Stimulated activated CD8-positive, alpha-beta memory T cell treated with anti-CD3 and anti-CD28 coated beads, Interleukin-15, amount 100 ng/mL, for 24 hours (primary cell): Measurements from ENCODE around the gene LIPJ.
A peak's percentile ranks its signal among the peaks of the same experiment; 100 is the strongest.

Source experiments
- DNase-seq: peaks from one replicate; pipeline ENCODE4 v3.0.0-alpha.2; 2020; ENCODE audit warnings: low read depth

The LIPJ gene

GRCh38 chr10:88586462-88586861, at the start of gene LIPJ:
LIPJ (plus strand) TSS chr10:88586762; CDS start chr10:88590688, 3,926 bp downstream.
- DNase-seq = no peak

DNA sequence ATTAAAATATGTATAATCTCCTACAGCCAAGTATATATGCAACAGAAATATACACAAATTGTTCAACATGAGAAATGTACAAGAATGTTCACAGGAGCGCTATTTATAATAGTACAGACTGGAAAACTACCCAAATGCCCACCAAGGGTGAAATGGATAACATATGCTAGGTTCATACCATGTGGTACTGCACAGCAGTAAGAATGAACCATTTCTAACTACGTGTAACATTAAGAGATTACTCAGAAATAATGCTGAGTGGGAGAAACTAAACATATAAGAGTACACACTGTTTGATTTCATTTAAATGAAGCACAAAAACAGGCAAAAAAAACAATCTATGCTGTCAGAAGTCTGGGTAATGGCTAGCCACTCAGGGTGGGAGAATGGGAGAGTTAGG, 49.2 kb upstream of the LIPJ start:
- no peak for DNase-seq

DNA sequence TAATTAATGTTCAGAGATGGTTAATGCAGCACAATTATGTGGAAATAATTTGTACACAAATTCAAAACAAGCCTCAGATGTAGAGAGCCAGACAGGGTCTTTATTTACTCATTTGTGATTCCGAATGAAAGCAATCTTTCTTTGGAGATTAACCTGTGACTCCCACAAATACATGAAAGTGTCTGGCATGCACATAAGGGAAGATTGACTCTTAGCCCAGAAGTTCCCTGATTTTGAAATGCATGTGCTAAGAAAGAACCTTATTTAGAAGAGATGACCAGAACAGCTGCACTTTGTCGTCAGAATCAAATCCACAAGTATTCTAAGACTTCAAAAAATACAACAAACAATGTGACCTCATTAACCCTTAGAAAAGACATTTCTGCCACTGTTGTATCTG, 48.5 kb upstream of the LIPJ start:
- no peak for DNase-seq

DNA sequence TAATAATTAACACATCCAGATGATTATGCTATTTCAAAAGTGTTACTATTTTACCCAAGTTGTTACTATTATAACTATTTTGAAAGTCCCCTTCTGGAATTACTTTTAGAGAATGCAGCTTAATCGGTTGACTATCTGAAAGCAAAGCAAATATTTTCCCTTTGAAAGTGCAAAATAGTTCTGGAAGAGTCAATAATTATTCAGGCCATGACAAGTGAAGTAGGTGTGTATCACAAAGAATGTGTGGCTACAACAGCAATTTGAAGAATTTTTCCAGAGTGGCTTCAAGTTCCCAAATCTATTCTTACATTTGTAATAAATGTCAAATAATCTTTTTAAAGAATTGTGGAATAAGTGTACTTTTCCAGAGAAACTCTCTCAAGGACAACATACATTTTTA, 46.2 kb upstream of the LIPJ start:
- no peak for DNase-seq

DNA sequence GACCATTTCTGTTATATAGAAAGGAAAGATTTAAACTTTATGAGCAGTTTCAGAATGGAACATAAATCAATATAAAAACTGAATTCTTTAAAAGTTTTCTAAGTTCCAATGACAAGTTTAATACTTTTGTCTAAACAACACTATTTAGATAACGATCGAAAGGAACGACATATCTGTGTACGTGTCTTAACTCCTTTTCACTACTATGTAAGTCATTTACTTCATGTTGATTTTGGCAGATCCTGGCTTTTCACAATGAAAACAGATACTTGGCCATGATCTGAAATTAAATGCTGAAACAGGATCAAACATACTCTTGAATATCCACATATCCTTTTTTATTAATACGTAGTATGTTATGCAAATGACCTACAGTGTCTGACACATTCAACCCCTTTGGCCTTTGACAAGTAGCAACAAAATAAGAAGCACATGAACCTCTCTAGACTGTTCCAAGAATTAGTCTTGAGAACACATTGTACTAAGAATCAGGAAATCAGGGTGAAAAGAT, 45.4 kb upstream of the LIPJ start:
- no peak for DNase-seq

- no peak for DNase-seq
Observed at GRCh38 chr10:88542522-88542921, 44.0 kb upstream of the LIPJ start.

- no peak for DNase-seq
Observed at GRCh38 chr10:88544140-88544870, 42.3 kb upstream of the LIPJ start.

DNA sequence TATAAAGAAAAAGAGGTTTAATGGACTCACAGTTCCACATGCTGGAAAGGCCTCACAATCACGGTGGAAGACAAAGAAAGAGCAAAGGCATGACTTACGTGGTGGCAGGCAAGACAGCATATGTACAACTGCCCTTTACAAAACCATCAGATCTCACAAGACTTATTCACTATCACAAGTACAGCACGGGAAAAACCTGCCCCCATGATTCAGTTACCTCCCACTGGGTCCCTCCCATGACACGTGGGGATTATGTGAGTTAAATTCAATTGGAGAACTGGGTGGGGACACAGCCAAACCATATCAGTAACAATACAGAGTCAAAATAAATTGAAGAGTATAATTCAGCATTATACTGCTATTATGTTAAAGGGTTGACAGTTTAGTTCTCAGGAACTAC, 41.2 kb upstream of the LIPJ start:
- no peak for DNase-seq

DNA sequence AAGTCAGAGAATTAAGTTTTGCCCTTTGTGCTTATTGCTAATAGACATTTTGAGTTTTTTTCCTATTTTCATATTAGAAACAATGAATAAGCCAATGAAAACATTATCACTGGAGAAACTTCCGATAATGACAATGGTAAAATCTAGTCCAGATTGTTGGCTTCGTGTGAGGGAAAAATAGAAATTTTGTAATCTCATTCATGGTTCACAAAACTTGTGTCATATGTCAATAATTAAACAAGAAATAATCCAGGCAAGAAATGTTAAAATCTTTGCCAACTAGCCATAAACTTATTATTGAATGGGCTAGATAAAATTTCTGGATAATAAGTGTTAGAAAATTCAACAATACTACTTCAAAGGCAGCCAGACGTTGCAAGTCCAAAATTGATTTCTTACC, 40.1 kb upstream of the LIPJ start:
- DNase-seq = no peak

DNA sequence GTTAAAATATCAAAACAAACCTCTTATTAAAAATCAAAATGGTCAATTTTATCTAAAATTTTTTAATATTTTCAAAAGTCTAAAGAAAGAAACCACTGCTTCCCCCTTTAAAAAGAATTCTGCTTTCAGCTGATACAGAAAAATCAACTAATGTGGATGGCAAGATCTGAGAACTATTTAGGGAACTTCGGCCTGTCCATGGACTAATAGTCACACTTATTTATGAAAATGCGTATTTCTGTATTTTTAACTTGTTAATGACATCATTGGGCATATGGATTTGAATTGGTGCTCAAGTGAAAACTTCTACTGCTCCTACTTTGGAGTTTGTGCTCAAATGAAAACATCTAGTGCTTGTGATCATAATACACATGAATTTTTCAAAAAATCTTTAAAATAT, 35.3 kb upstream of the LIPJ start:
- DNase-seq = no peak

GRCh38 chr10:88553116-88553752, 33.3 kb upstream of the LIPJ start:
- DNase-seq = no peak

- no peak for DNase-seq
Observed at GRCh38 chr10:88555190-88555908, 31.2 kb upstream of the LIPJ start.

- no peak for DNase-seq
Observed at GRCh38 chr10:88557256-88557655, 29.3 kb upstream of the LIPJ start.

DNA sequence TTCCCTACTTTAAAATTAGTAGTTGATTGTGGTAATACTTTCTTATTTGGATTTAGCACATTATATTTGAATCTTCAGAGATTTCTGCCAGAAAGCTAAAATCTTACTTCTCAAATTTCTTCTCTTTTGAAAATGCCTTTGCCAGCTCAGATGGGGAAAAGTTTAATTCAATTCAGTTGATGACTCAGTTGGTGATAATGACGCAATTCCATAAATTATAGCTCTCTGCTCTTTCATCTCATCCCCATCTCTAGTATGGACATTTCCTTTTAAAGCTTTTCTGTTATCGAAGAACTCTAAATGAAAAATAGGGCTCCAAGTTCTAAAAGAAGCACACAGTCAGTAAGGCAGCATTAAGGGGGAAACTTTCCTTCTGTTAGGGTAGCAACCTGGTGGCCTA, 28.9 kb upstream of the LIPJ start:
- DNase-seq = no peak

DNA sequence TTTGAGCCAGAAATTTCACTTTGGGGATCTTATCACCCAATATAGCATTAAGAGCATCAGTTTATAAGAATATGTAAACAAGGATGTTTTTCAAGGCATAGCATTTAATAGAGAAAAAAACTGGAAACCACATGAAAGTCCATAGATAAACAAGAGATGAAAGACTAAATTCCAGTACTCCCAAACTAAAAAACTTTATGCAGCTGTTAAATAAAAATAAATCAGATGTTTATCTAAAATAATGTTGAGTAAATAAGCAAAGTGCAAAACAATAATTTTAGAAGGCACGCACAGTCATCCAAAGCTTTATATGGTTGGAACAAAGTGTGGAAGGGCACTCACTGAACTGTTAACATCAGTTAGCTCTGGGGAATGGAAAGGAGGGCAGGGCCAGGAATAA, 24.4 kb upstream of the LIPJ start:
- DNase-seq = no peak

GRCh38 chr10:88565072-88565471, 21.5 kb upstream of the LIPJ start:
- DNase-seq = no peak

- no peak for DNase-seq
Observed at GRCh38 chr10:88582411-88582805, 4.2 kb upstream of the LIPJ start.

DNA sequence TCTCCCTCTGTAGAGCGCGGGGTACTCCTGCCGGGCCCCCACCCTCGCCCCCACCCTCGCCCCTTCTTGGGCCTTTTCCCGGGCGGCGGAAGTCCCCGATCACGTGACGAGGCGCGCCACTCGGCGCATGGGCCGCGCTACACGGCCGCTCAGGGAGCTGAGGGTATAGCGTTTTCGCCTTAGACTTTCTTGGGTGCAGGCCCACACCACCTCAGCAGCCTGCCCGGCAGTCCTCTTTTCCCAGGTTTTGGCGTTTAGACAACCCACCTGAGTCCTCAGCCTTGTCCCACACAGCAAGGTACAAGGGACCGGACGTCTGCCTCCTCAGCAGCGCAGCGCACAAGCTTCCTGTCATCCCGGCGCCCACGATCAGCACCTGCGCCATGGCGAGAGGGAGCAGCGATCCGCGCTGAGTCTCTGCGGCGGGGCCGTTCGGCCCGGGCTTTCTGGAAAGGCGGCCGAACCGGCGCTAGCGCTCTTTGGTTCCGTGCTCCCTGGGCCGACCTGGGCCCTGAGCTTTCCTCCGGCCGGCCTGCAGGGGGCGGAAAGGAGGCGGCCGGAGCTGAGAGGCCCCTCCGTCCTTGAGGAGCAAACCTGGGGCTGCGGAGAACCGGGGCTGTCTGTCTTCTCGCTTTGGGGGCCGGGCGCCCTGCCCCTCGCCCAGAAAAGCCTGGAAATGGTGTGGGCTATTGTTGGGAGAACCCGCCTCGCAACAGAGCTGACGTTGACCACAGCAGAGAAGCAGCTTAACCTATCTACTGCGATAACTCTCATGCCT, 3.6 kb upstream of the LIPJ start, which contains the start of gene RNLS:
Gene RNLS (minus strand): TSS at position 513 of the 778 bp plus-strand sequence.
- DNase-seq = peak; percentile 47

GRCh38 chr10:88583584-88583957, 3.0 kb upstream of the LIPJ start:
- DNase-seq = no peak

GRCh38 chr10:88592381-88592780, 5.8 kb downstream of the LIPJ start:
- DNase-seq = no peak

DNA sequence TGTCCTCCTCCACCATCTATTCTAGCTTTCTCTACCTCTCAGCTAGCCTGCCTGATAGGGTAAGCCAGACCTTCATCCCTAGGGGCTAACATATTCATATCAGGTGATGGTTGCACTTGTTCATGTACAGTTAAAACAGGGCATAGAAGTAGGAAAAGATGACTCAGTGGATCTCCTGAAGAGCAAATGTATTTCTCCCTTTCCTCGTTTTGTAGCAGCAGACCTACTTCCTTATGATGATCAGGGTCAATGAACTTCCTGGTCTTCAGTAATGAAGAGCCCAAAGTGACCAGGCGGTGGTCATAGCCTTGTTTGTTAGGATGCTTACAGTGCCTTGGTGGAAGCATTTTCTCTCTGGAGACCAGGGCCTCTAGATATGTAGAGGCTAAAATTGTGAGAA, 6.3 kb downstream of the LIPJ start:
- no peak for DNase-seq

DNA sequence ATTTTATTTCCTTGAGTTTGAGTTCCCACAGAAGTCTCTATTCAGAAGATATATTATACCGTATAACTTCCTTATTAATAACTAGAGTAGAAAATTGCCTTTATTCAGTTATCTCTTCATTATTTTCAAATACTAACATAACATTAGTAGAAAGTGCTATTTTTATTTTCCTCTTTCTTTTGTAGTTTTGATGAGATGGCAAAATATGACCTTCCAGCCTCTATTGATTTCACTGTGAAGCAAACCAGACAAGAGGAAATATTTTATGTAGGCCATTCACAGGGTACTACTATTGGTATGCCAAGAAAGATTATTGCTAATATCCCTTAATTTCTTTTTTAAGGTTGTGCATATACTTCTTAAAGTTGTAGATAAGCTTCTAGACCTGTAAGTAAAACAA, 7.9 kb downstream of the LIPJ start:
- DNase-seq = no peak
